Lung (tissue), 12 donors: ENCODE results near the gene PKD2L2. TPM values are rescaled to one million over a fixed set of nuclear protein-coding genes. Genes with fewer than 3 reads are reported as not detected.
"Not testable (repeated sequence)": the region's sequence is repeated elsewhere in the genome, so short reads cannot be mapped to it uniquely, and the experiment has no call there.

Experiments
- ATAC-seq: fragments of 200-7000 bp; cut with Tn5 transposase; one replicate; pipeline ENCODE4 v1.9.1; 2020; ENCODE audit warnings: moderate number of reproducible peaks; ENCODE audit not compliant: insufficient read depth, low FRiP score
- DNase-seq, 3 donors: peaks; one replicate each; pipeline ENCODE4 v3.0.0-alpha.2; 2013 to 2017
- H3K27ac ChIP-seq, 2 donors: one replicate each; pipeline ENCODE4 v1.5.1; 2013; ENCODE audit warnings: mild to moderate bottlenecking in 2 of 2, moderate library complexity in 2 of 2, control low read depth in 1 of 2, inconsistent platforms in 1 of 2, low read depth in 1 of 2, low read length in 1 of 2
- H3K27me3 ChIP-seq, 3 donors: one replicate each; pipeline ENCODE4 v1.5.1; 2013; ENCODE audit warnings: low read length in 2 of 3; ENCODE audit not compliant: control insufficient read depth in 3 of 3, insufficient read depth in 3 of 3
- H3K36me3 ChIP-seq, 4 donors: one replicate each; pipeline ENCODE4 v1.5.1; 2013; ENCODE audit warnings: low read length in 4 of 4, mild to moderate bottlenecking in 1 of 4, moderate library complexity in 1 of 4; ENCODE audit not compliant: control insufficient read depth in 4 of 4, insufficient read depth in 4 of 4
- H3K4me1 ChIP-seq, 5 donors: one replicate each; pipeline ENCODE4 v1.5.1; 2013; ENCODE audit warnings: low read length in 5 of 5, mild to moderate bottlenecking in 2 of 5, moderate library complexity in 1 of 5; ENCODE audit not compliant: control insufficient read depth in 5 of 5, insufficient read depth in 5 of 5
- H3K4me3 ChIP-seq: one replicate; pipeline ENCODE4 v1.5.1; 2013; ENCODE audit warnings: mild to moderate bottlenecking, control low read depth, moderate library complexity
- H3K9ac ChIP-seq, 2 donors: one replicate each; pipeline ENCODE4 v1.5.1; 2013; ENCODE audit warnings: low read length in 2 of 2, control low read depth in 1 of 2; ENCODE audit not compliant: insufficient read depth in 1 of 2
- H3K9me3 ChIP-seq, 4 donors: one replicate each; pipeline ENCODE4 v1.5.1; 2013; ENCODE audit warnings: low read length in 3 of 4, mild to moderate bottlenecking in 1 of 4, moderate library complexity in 1 of 4; ENCODE audit not compliant: control insufficient read depth in 4 of 4, insufficient read depth in 3 of 4
- WGBS, 2 donors: extraction: QIAGEN DNeasy Blood & Tissue Kit; methylation state at CpG; one replicate each; pipeline ENCODE4 v1.1.7; 2013; 5-methylcytosine and 5-hydroxymethylcytosine counted together
- polyA plus RNA-seq, 2 donors: library from polyadenylated mRNA; stranded (reverse); fragments of 200-250 nt; gene quantifications; one replicate each; pipeline ENCODE4 v1.2.1, GENCODE V29; 2013
- total RNA-seq, 2 donors: library from RNA; depleted of rRNA in 1 of 2; stranded (reverse); fragments of >200 nt in 1 of 2; gene quantifications; one replicate each; pipeline ENCODE4 v1.2.1, GENCODE V29; 2014 to 2021
- TF ChIP-seq, protein P1 (sequence below): IDR thresholded peaks from 2 replicates; pipeline ENCODE4 v1.5.1; 2012; ENCODE audit warnings: mild to moderate bottlenecking; ENCODE audit errors: control extremely low read depth, extremely low read depth
- donor health status: control.
- donor health status: control.
- donor health status: Bipolar disorder and iron deficiency.
- donor health status: healthy.
- donor health status: DM: yes; HTN: yes; CAD: no.

The PKD2L2 gene
- total and polyA plus RNA-seq, 4 donors, result 0.05 TPM; not detected in 3

- H3K9ac ChIP-seq, result no peak overlapping the region
- TF ChIP-seq, protein P1, sequence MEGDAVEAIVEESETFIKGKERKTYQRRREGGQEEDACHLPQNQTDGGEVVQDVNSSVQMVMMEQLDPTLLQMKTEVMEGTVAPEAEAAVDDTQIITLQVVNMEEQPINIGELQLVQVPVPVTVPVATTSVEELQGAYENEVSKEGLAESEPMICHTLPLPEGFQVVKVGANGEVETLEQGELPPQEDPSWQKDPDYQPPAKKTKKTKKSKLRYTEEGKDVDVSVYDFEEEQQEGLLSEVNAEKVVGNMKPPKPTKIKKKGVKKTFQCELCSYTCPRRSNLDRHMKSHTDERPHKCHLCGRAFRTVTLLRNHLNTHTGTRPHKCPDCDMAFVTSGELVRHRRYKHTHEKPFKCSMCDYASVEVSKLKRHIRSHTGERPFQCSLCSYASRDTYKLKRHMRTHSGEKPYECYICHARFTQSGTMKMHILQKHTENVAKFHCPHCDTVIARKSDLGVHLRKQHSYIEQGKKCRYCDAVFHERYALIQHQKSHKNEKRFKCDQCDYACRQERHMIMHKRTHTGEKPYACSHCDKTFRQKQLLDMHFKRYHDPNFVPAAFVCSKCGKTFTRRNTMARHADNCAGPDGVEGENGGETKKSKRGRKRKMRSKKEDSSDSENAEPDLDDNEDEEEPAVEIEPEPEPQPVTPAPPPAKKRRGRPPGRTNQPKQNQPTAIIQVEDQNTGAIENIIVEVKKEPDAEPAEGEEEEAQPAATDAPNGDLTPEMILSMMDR, result no peak
- H3K4me3 ChIP-seq, result no peak overlapping the region
- peak overlapping the region in 1 of 2 donors; percentile 91 for H3K27ac ChIP-seq
- H3K36me3 ChIP-seq, result peaks cover 3 to 18% (median 11%) of the 10 kb centered on the region in 4 donors
- 95 to 97% methylated on average over 4 of the region's 4 CpGs for WGBS, 2 donors
- DNase-seq, result no peak
- peaks cover 0 to 19% (median 2%) of the 10 kb centered on the region in 5 donors for H3K4me1 ChIP-seq
- H3K27me3 ChIP-seq, result no peaks in the 10 kb centered on the region
- no peak for ATAC-seq
- no peaks in the 10 kb centered on the region for H3K9me3 ChIP-seq
These were observed 70.2 kb downstream of the PKD2L2 start for GRCh38 chr5:137959488-137959887.

DNA sequence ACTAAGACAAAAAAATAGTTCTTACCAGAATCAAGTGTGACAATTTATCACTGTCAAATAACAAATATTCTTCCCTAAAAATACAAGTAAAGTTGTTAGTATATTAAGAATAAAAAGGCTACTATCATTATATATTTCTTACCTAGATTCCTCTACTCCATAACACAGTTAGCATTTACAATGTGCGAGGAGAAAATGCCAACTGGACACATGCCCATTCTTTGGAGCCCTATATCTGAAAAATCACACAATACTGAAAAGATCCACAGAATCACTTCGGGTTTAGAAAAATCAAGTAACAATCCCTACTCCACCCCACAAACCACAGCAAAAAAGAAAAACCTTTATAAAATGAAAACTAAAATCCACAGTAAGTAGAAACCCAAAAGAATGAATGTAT lies 70.9 kb downstream of the PKD2L2 start:
- 92% methylated on average over 2 of the region's 2 CpGs for WGBS, 2 donors

GRCh38 chr5:137960819-137961218 lies 71.6 kb downstream of the PKD2L2 start:
- peaks cover 0 to 15% (median 0%) of the 10 kb centered on the region in 5 donors for H3K4me1 ChIP-seq
- H3K9ac ChIP-seq, result no peak overlapping the region
- H3K27ac ChIP-seq, result peak overlapping the region in 1 of 2 donors; percentile 38
- H3K4me3 ChIP-seq, result no peak overlapping the region
- H3K9me3 ChIP-seq, result no peaks in the 10 kb centered on the region
- no peaks in the 10 kb centered on the region for H3K27me3 ChIP-seq
- TF ChIP-seq, protein P1, result no peak
- ATAC-seq, result no peak
- H3K36me3 ChIP-seq, result peaks cover 5 to 19% (median 12%) of the 10 kb centered on the region in 4 donors
- WGBS, 2 donors, result 94 to 95% methylated on average over 3 of the region's 3 CpGs
- no peak for DNase-seq

More for the DNA sequence above, 70.9 kb downstream of the PKD2L2 start:
- no peaks in the 10 kb centered on the region for H3K27me3 ChIP-seq
- H3K4me3 ChIP-seq, result no peak overlapping the region
- DNase-seq (peak in 1 of 3 donors; percentile 39), ATAC-seq (no peak)
- H3K36me3 ChIP-seq, result peaks cover 3 to 18% (median 11%) of the 10 kb centered on the region in 4 donors
- H3K4me1 ChIP-seq, result peaks cover 0 to 15% (median 0%) of the 10 kb centered on the region in 5 donors
- H3K27ac ChIP-seq, result no peak overlapping the region
- H3K9ac ChIP-seq, result no peak overlapping the region
- TF ChIP-seq, protein P1, result no peak
- no peaks in the 10 kb centered on the region for H3K9me3 ChIP-seq

DNA sequence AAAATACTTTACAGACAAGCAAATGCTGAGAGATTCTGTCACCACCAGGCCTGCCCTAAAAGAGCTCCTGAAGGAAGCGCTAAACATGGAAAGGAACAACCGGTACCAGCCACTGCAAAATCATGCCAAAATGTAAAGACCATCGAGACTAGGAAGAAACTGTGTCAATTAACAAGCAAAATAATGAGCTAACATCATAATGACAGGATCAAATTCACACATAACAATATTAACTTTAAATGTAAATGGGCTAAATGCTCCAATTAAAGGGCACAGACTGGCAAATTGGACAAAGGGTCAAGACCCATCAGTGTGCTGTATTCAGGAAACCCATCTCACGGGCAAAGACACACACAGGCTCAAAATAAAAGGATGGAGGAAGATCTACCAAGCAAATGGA lies 81.1 kb downstream of the PKD2L2 start:
- not testable (repeated sequence) for H3K9ac ChIP-seq, H3K9me3 ChIP-seq, H3K4me3 ChIP-seq, DNase-seq, H3K4me1 ChIP-seq, H3K27me3 ChIP-seq, H3K27ac ChIP-seq, ATAC-seq
- 99 to 100% methylated on average over 3 of the region's 4 CpGs for WGBS, 2 donors
- H3K36me3 ChIP-seq, result peaks cover 0 to 15% (median 7%) of the 10 kb centered on the region in 4 donors
